GM18507 (cell line): ENCODE measurements around the gene PCNX2.
A peak's percentile ranks its signal among the peaks of the same experiment; 100 is the strongest.
"Not testable (repeated sequence)": the region's sequence is repeated elsewhere in the genome, so short reads cannot be mapped to it uniquely, and the experiment has no call there.

ENCODE experiments used
- DNase-seq: peaks from one replicate; pipeline ENCODE4 v3.0.0; 2011; ENCODE audit warnings: low read depth; ENCODE audit not compliant: insufficient read length; ENCODE audit errors: extremely low spot score
- FAIRE-seq: peaks from 2 replicates; lab custom pipeline; 2011; peaks lifted over from hg19 to GRCh38; lab: Jason Lieb, UNC

The PCNX2 gene

GRCh38 chr1:233089251-233089650 lies 206.3 kb downstream of the PCNX2 start:
- DNase-seq (no peak), FAIRE-seq (no peak)

DNA sequence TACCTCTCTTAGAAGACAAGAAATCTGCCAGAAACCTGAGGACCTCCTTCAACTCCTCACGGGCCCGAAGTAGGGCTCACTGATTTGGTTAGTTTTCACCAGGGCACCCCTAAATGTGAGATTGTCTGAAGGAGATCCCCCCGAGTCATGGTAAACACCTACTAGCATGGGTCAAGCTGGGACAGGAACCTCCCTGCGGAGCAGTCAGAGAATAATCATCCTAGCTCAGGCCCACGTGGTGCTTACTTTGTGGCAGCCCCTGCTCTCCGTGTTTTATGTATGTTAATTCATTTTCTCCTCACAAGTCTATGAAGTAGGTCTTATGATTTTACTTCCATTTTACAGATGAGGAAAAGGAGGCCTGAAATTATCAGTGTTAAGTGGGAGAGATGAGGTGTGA lies 206.9 kb downstream of the PCNX2 start:
- DNase-seq: no peak
- no peak for FAIRE-seq

DNA sequence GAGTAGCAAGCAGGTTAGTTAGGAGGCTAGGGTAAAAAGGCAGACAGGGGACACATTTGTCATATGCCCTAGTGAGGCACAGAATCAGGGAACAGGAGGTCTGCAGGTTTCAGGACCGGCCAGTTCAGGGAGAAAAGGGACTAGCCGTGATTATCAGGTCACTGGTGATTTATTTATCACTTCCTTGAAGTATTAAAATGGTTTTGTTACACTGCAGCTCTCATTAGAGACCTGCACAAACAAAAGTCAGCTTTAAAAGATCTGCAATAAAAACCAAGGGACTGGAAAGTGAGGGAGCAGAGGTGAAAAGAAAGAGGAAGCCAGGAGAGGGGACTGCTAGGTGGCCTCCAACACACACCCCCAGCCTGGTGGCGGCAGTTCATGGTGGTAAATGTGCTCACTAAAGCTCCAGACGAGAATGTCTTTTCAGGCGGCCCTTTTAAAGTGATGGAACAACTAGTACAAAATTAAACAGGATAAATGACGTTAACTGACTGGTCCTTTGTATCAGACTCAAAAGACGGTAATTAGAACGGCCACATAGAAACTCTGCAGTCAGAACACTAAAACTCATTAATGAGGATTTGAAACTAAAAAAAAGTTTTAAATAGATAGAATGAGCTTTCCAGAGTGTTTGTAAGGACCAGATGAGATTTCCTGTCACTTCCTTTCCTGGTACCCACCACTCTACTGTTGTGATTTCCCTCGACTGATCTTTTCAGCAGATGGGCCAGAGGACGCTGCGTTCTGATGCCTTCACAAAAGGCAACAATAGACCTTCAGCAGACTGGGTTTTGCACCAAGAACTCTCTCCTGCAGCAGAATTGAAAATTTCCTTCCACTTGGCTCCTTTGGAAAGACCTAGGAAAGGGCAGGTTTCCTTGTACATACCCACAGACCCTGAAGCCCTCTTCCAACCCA lies 208.3 kb downstream of the PCNX2 start:
- no peak for FAIRE-seq

DNA sequence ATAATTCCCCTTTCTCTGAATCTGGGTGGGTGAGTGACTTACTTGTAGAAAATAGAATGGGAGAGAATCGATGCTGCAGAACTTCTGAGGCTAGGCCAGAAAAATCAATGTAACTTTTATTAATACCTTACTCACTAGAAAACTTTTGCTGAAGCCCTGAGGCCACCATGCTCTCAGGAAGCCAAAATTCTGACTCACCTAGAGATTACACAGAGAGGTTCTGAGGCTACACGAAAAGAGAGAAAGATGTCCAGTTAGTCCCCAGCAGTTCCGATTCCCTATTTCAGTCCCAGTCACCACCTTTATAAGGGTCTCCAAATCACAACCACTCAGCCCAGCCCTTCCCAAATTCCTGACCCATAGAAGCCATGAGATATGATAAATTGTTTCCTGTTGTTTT lies 210.0 kb downstream of the PCNX2 start:
- DNase-seq: no peak
- no peak for FAIRE-seq

More for the DNA sequence above, 208.3 kb downstream of the PCNX2 start:
- DNase-seq: no peak

- no peak for DNase-seq
- FAIRE-seq: peak; percentile 70
These were observed 212.6 kb downstream of the PCNX2 start for GRCh38 chr1:233082778-233083550.

DNA sequence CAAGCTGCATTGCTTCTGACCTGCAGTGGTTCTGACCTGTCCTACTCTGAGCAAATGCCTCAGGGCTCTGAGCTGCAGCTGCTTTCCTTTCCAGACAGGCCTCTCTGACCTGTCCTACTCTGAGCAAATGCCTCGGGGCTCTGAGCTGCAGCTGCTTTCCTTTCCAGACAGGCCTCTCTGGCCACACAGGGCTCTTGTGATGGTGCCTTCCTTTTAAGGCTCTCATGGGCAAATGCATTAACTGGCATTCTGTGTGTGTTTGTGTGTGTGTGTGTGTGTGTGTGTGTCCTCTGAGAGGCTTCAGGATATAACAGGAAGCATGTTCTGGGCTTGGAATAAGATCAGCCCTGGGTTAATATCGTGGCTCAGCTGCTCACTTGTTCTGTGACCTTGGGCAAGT lies 213.8 kb downstream of the PCNX2 start:
- DNase-seq (no peak), FAIRE-seq (no peak)

DNA sequence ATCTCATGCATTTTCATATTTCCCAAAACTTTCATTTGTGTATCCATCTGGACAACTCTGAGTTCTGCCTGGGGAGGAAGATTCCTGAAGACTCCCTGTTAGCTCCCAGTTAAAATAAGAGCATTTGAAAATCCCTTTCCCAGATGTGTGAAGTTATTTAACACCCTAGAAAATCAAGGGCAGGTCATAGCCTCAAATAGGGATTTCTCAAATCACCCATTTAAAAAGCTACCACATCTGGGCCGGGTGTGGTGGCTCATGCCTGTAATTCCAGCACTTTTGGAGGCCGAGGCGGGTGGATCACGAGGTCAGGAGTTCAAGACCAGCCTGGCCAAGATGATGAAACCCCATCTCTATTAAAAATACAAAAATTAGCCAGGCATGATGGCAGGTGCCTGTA lies 214.7 kb downstream of the PCNX2 start:
- not testable (repeated sequence) for FAIRE-seq, DNase-seq

DNA sequence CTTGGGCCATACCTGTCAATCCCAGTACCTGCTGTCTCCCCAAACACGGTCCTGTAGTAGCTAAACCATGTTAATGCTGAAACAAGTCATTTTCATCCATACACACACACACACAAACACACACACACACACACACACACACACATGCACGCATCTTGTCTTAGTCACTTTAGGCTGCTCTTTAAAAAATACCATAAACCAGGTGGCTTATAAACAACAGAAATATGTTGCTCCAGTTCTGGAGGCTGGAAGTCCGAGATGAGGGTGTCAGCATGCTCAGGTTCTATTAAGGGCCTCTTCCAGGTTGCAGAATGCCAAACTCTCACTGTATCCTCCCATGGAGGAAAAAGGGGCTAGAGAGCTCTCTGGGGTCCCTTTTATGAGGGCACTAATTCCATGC lies 215.2 kb downstream of the PCNX2 start:
- DNase-seq: no peak
- no peak for FAIRE-seq

DNA sequence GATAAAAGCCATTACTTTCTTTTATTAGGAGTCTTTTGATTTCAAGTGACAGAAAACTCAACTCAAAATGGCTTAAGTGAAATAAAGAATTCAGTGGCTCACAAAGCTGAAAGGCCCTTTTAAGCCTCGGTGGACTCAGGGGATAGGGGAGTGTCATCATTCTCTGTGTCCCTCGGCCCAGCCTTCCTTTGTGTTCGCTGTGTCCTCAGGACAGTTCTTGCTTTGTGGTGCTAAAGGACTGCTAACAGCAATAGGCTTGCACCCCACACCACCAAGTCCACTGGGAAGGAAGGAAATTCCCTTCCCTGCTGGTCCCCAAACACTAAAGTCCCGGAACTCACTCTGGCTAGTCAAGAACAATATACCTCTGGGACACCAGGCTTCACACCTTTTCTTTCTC lies 216.0 kb downstream of the PCNX2 start:
- DNase-seq (no peak), FAIRE-seq (no peak)

GRCh38 chr1:233078396-233078795 lies 217.1 kb downstream of the PCNX2 start:
- no peak for DNase-seq
- FAIRE-seq: no peak

- FAIRE-seq: no peak
- DNase-seq: no peak
These were observed 219.6 kb downstream of the PCNX2 start for GRCh38 chr1:233075915-233076295.

- no peak for DNase-seq
- no peak for FAIRE-seq
These were observed 229.4 kb downstream of the PCNX2 start for GRCh38 chr1:233066087-233066486.

GRCh38 chr1:233065685-233066084 lies 229.8 kb downstream of the PCNX2 start:
- FAIRE-seq (no peak), DNase-seq (no peak)

DNA sequence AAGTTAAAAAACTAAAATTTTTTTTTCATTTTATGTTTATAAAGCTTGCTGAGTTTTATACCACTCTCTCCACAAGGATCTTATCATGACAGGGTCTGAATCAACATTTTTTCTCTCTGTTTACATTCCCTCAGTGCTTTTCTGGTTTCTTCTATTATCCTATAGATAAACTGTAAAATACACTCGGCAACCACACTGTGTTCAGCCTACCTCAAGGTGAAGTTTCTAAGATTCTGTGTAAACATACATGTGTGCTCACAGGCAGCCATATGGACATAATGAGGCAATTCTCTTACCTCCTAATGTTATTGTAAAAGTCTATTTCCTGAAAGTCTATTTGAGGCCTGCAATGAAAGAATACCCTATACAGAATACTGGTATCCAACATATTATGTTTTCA lies 230.5 kb downstream of the PCNX2 start:
- FAIRE-seq: no peak

DNA sequence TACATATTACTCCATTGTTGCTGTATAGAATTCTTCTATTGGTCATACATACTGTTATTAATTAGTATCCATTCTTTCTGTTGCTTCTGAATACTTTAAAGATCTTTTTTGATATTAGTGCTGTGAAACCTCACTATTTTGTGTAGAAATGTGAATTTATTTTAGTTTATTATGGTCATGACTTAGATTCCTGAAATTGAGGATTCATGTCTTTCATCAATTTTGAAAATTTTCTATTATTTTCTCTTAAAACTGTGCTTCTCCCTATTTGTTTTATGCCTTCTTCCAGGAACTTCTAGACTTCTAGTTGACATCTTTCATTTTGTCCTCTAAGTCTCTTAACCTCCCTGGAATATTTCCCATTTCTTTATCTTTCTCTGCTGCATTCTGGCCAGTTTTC lies 232.1 kb downstream of the PCNX2 start:
- no peak for DNase-seq
- FAIRE-seq: no peak

More for the DNA sequence above, 230.5 kb downstream of the PCNX2 start:
- no peak for DNase-seq

GRCh38 chr1:233061265-233061664 lies 234.3 kb downstream of the PCNX2 start:
- FAIRE-seq (no peak), DNase-seq (no peak)

- FAIRE-seq (no peak), DNase-seq (no peak)
These were observed 235.0 kb downstream of the PCNX2 start for GRCh38 chr1:233060461-233060994.

DNA sequence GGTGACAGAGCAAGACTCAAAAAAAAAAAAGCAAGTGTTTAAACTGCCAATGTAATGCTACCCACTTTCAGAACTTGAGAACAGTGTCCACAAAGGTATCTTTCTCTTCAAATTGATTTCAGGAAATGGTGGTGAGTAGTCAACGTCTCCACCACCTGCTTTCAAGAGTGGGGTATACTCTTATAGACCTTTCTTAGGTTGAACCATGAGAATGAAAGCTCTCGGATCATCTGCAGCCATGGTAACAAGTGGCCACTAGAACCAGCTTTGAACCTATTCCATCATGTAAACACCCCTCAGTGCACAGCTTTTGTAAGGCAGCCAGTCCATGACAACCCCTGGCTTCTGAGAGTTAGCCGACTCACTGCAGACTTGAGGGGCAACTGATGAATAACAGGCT lies 237.7 kb downstream of the PCNX2 start:
- no peak for FAIRE-seq
- no peak for DNase-seq

DNA sequence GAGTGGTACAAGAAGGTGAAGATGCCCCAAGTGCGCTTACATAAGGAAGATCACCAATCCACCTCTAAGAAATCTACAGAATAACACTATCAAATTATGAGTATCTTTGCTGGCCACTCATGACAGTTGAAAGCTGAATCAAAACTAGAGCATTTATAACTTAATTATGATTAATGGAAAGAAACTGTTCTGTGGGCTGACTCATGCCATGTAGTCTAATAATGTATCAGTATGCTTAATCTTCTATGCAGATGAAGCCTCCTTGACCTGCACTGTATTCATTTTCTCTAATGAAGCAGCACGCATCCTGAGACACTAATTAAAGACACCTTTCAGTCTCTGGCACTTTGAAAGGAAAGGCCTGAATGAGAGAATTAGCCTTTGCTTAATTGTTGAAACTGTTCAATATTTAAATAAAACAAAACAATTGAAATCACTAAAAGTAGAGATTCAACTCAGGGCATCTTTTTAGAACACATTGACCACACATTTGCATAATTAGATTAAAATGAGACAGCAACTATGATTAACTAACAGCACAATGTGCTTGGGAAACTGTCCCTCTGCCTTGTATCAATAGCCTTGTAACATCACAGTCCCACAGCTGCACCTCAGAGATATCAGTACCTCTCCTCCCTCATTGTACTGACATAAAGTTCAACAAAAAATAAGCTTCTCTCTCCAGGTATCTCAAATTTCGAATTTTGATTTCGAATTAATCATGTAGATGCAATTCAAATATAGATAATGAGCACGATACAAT lies 239.5 kb downstream of the PCNX2 start:
- FAIRE-seq (no peak), DNase-seq (no peak)

- no peak for DNase-seq
- no peak for FAIRE-seq
These were observed 249.9 kb downstream of the PCNX2 start for GRCh38 chr1:233045588-233045987.
